ENCODE measurements around the gene PKNOX1. TPM values are rescaled to one million over a fixed set of nuclear protein-coding genes. Genes with fewer than 3 reads are reported as not detected.
"Not testable (repeated sequence)": the region's sequence is repeated elsewhere in the genome, so short reads cannot be mapped to it uniquely, and the experiment has no call there.

The PKNOX1 gene
- total and polyA plus RNA-seq, 2 experiments from 2014 or later: 29.9 to 76.7 TPM

DNA sequence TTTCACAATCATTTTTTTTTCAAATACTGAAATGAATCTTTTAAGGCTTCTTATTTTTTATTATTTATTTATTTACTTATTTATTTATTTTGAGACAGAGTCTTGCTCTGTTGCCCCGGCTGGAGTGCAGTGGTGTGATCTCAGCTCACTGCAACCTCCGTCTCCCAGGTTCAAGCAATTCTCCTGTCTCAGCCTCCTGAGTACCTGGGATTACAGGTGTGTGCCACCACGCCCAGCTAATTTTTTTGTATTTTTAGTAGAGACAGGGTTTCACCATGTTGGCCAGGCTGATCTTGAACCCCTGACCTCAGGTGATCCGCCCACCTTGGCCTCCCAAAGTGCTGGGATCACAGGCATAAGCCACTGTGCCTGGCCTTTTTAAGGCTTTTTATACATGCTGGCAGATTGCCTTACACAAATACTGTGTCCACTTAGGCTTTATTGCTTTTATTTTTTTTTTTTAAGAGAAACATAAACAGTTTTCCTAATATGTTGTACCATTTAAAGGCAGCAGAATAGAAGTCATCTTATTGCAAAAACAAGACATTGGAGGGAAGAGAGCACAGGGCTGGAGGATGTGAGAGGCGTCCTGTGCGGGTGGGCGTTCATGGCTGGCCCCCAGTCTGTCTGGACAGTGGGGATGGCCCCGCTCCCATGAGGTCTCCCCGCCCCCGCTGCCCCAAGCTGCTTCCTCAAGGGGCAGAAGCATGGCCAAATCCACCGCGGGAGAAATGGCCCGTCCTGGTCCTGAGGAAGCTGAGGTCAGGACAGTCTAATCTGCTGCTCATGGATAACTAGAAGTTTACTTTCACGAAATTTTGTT is 31.9 kb downstream of the PKNOX1 start:
- peaks cover 20% of the 10 kb centered on the region for H3K4me1 Mint-ChIP-seq
- H3K36me3 Mint-ChIP-seq (ENCODE audit: low read depth): peaks cover 52% of the 10 kb centered on the region
- Histone ChIP-seq H3K36me3 (ENCODE audit: insufficient read depth) (peaks cover 14% of the 10 kb centered on the region), H3K4me2 (peak overlapping the region; percentile 34; the same call in 1 of the 2 replicates), H3K4me1 (ENCODE audit: insufficient read depth) (peaks cover 11% of the 10 kb centered on the region), H3K27ac (ENCODE audit: low read depth) (0 out of 2 replicates have a peak overlapping the region, but pooled peaks have one; percentile 55)
- not testable (repeated sequence) for H3K27ac Mint-ChIP-seq; H3K27me3 Mint-ChIP-seq (ENCODE audit: insufficient read depth, low read depth, poor library complexity); H3K4me3 Mint-ChIP-seq; H3K9me2 ChIP-seq (ENCODE audit: insufficient read depth); H4K20me1 ChIP-seq (replicated peaks; ENCODE audit: insufficient read depth); H3K79me2 ChIP-seq (replicated peaks; ENCODE audit: insufficient read depth); H3F3A ChIP-seq (replicated peaks; ENCODE audit: low read depth); H3K27me3 ChIP-seq (ENCODE audit: insufficient read depth); H2AFZ ChIP-seq; H3K9me3 Mint-ChIP-seq; H3K4me3 ChIP-seq
- peak; percentile 51; the same call in 2 of the 3 replicates for ATAC-seq
- DNase-seq (ENCODE audit: low spot score): peak; percentile 34

DNA sequence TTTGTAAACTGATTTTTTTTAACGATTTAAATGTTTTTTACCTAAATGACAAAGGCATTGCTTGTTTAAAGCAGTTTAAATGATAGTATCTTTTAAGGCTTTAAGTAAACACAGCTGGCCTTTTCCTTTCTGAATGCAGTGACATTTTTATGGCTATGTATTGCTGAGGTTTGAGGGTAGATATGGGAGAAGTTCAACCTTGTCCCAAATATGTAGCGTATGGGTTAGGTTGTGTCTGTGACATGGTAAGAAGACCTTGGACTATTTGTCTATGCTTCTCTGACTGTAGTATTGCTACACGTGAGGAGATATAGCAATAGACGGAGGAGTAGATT is 32.5 kb downstream of the PKNOX1 start:
- H4K20me1 ChIP-seq (replicated peaks; ENCODE audit: insufficient read depth): no peaks in the 10 kb centered on the region
- peaks cover 3% of the 10 kb centered on the region for H3K27me3 Mint-ChIP-seq (ENCODE audit: insufficient read depth, low read depth, poor library complexity)
- H3K79me2 ChIP-seq (replicated peaks; ENCODE audit: insufficient read depth): no peaks in the 10 kb centered on the region
- peaks cover 20% of the 10 kb centered on the region for H3K4me1 Mint-ChIP-seq
- TF ChIP-seq, protein P1, sequence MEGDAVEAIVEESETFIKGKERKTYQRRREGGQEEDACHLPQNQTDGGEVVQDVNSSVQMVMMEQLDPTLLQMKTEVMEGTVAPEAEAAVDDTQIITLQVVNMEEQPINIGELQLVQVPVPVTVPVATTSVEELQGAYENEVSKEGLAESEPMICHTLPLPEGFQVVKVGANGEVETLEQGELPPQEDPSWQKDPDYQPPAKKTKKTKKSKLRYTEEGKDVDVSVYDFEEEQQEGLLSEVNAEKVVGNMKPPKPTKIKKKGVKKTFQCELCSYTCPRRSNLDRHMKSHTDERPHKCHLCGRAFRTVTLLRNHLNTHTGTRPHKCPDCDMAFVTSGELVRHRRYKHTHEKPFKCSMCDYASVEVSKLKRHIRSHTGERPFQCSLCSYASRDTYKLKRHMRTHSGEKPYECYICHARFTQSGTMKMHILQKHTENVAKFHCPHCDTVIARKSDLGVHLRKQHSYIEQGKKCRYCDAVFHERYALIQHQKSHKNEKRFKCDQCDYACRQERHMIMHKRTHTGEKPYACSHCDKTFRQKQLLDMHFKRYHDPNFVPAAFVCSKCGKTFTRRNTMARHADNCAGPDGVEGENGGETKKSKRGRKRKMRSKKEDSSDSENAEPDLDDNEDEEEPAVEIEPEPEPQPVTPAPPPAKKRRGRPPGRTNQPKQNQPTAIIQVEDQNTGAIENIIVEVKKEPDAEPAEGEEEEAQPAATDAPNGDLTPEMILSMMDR (conservative IDR thresholded peaks at IDR 0.05; ENCODE audit: low read depth in 2 of 2): no peak
- TF ChIP-seq STAT1 (IDR thresholded peaks at IDR 0.05; ENCODE audit: unreplicated experiment): no peak
- TF ChIP-seq EZH2phosphoT487 (IDR thresholded peaks at IDR 0.05; ENCODE audit: unreplicated experiment): no peak
- no peak for TF ChIP-seq ZNF331 (CRISPR knock-in tag; IDR thresholded peaks at IDR 0.05; ENCODE audit: low read depth)
- no peak for TF ChIP-seq NANOG (IDR thresholded peaks at IDR 0.05; ENCODE audit: borderline replicate concordance)
- TF ChIP-seq, protein P2, sequence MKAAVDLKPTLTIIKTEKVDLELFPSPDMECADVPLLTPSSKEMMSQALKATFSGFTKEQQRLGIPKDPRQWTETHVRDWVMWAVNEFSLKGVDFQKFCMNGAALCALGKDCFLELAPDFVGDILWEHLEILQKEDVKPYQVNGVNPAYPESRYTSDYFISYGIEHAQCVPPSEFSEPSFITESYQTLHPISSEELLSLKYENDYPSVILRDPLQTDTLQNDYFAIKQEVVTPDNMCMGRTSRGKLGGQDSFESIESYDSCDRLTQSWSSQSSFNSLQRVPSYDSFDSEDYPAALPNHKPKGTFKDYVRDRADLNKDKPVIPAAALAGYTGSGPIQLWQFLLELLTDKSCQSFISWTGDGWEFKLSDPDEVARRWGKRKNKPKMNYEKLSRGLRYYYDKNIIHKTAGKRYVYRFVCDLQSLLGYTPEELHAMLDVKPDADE (IDR thresholded peaks at IDR 0.05): no peak
- TF ChIP-seq, protein P3, sequence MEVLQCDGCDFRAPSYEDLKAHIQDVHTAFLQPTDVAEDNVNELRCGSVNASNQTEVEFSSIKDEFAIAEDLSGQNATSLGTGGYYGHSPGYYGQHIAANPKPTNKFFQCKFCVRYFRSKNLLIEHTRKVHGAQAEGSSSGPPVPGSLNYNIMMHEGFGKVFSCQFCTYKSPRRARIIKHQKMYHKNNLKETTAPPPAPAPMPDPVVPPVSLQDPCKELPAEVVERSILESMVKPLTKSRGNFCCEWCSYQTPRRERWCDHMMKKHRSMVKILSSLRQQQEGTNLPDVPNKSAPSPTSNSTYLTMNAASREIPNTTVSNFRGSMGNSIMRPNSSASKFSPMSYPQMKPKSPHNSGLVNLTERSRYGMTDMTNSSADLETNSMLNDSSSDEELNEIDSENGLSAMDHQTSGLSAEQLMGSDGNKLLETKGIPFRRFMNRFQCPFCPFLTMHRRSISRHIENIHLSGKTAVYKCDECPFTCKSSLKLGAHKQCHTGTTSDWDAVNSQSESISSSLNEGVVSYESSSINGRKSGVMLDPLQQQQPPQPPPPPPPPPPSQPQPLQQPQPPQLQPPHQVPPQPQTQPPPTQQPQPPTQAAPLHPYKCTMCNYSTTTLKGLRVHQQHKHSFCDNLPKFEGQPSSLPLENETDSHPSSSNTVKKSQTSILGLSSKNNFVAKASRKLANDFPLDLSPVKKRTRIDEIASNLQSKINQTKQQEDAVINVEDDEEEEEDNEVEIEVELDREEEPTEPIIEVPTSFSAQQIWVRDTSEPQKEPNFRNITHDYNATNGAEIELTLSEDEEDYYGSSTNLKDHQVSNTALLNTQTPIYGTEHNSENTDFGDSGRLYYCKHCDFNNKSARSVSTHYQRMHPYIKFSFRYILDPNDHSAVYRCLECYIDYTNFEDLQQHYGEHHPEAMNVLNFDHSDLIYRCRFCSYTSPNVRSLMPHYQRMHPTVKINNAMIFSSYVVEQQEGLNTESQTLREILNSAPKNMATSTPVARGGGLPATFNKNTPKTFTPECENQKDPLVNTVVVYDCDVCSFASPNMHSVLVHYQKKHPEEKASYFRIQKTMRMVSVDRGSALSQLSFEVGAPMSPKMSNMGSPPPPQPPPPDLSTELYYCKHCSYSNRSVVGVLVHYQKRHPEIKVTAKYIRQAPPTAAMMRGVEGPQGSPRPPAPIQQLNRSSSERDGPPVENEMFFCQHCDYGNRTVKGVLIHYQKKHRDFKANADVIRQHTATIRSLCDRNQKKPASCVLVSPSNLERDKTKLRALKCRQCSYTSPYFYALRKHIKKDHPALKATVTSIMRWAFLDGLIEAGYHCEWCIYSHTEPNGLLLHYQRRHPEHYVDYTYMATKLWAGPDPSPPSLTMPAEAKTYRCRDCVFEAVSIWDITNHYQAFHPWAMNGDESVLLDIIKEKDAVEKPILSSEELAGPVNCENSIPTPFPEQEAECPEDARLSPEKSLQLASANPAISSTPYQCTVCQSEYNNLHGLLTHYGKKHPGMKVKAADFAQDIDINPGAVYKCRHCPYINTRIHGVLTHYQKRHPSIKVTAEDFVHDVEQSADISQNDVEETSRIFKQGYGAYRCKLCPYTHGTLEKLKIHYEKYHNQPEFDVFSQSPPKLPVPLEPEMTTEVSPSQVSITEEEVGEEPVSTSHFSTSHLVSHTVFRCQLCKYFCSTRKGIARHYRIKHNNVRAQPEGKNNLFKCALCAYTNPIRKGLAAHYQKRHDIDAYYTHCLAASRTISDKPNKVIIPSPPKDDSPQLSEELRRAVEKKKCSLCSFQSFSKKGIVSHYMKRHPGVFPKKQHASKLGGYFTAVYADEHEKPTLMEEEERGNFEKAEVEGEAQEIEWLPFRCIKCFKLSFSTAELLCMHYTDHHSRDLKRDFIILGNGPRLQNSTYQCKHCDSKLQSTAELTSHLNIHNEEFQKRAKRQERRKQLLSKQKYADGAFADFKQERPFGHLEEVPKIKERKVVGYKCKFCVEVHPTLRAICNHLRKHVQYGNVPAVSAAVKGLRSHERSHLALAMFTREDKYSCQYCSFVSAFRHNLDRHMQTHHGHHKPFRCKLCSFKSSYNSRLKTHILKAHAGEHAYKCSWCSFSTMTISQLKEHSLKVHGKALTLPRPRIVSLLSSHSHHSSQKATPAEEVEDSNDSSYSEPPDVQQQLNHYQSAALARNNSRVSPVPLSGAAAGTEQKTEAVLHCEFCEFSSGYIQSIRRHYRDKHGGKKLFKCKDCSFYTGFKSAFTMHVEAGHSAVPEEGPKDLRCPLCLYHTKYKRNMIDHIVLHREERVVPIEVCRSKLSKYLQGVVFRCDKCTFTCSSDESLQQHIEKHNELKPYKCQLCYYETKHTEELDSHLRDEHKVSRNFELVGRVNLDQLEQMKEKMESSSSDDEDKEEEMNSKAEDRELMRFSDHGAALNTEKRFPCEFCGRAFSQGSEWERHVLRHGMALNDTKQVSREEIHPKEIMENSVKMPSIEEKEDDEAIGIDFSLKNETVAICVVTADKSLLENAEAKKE (CRISPR knock-in tag; IDR thresholded peaks at IDR 0.05): no peak
- no peak overlapping the region for H3K27ac ChIP-seq (ENCODE audit: low read depth)
- no peak overlapping the region for H3K4me3 ChIP-seq
- H3K27ac Mint-ChIP-seq: no peak overlapping the region
- H3K4me2 ChIP-seq: peak overlapping the region; percentile 34; the same call in 1 of the 2 replicates
- ATAC-seq: no peak
- peaks cover 16% of the 10 kb centered on the region for H3K36me3 ChIP-seq (ENCODE audit: insufficient read depth)
- peaks cover 56% of the 10 kb centered on the region for H3K36me3 Mint-ChIP-seq (ENCODE audit: low read depth)
- H3K9me2 ChIP-seq (ENCODE audit: insufficient read depth): no peaks in the 10 kb centered on the region
- H2AFZ ChIP-seq: no peak overlapping the region
- DNase-seq (ENCODE audit: low spot score): no peak
- no peaks in the 10 kb centered on the region for H3K27me3 ChIP-seq (ENCODE audit: insufficient read depth)
- H3F3A ChIP-seq (replicated peaks; ENCODE audit: low read depth): peaks cover 9% of the 10 kb centered on the region; the same call in 1 of the 2 replicates
- H3K4me3 Mint-ChIP-seq: no peak overlapping the region
- H3K9me3 Mint-ChIP-seq: peaks cover 6% of the 10 kb centered on the region; the same call in 2 of the 3 replicates
- H3K4me1 ChIP-seq (ENCODE audit: insufficient read depth): peaks cover 11% of the 10 kb centered on the region

Data from GM23338 (cell line).